OCI-M1 (cell line): ENCODE data around the gene ACY1.
A peak's percentile ranks its signal among the peaks of the same experiment; 100 is the strongest.

Experiments
- DNase-seq: peaks from one replicate; lab custom pipeline; 2025; lab: John Stamatoyannopoulos, UW

Gene ACY1

DNA sequence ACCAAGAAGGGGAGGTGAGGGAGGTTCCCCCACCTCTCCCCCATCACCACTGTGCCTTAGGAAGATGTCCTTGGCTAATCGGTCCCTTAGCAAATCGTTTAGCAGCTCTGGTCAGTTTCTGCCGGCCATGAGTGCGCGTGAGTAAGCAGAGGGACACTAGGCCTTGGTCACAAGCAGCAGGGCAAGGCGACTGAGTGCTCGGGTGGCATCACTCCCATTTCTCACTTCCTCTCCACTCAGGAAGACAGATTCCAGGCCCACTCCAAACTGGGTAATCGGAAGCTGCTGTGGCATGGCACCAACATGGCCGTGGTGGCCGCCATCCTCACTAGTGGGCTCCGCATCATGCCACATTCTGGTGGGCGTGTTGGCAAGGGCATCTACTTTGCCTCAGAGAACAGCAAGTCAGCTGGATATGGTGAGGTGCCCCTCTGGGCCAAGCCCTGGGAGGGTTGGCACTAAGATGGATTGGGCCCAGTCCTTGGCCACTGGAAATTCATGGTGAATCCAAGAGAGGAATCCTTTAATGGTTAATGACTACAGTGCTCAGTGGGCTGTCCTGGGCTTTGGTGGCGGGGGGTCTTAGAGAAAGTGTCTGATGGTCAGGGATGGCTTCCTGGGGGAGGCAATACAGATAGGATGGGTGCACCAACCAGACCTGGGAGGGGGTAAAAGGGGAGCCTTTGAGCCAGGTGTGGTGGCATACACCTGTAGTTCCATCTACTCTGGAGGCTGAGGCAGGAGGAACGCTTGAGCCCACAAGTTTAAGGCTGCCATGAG lies 37.2 kb upstream of the ACY1 start:
- DNase-seq: no peak

GRCh38 chr3:51946796-51947195 lies 36.5 kb upstream of the ACY1 start:
- no peak for DNase-seq

DNA sequence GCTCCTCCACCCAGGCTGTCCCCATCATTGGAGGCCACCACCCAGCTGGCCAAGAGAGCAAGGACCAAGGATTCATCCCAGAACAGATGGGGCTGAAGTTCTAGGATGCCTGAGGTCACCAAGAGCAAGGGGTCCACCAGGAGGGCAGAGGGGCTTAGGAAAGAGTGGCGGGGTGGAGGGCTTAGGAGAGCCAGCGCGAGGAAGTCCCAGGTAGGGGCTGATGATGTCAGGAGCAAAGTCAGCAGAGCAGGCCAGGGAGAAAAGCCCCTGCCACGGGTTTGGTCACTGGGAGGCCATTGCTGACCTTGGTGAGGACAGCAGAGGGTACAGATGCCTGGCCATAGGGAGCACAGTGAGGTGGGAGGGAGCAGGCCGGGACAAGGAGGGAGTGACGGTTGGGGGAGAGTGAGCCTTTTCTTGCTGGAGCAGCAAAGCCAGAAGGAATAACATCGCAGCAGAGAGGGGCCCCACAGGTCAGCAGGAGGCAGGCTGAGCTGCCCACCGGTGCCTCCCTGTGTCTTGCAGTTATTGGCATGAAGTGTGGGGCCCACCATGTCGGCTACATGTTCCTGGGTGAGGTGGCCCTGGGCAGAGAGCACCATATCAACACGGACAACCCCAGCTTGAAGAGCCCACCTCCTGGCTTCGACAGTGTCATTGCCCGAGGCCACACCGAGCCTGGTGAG lies 36.0 kb upstream of the ACY1 start:
- DNase-seq: no peak

DNA sequence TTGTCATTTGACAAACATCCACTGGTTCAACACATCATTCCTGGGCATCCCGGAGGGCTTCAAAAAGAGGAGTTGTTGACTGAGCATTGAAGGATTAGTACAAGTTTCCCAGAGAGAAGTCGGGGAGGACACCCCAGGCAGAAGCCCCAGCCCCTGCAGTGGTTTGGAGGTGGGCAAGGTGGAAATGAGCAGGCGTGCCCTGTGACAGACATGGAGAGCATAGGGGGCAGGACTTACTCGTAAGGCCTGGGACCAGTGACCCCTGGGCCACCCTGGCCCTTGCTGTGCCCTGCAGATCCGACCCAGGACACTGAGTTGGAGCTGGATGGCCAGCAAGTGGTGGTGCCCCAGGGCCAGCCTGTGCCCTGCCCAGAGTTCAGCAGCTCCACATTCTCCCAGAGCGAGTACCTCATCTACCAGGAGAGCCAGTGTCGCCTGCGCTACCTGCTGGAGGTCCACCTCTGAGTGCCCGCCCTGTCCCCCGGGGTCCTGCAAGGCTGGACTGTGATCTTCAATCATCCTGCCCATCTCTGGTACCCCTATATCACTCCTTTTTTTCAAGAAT lies 35.2 kb upstream of the ACY1 start:
- no peak for DNase-seq

DNA sequence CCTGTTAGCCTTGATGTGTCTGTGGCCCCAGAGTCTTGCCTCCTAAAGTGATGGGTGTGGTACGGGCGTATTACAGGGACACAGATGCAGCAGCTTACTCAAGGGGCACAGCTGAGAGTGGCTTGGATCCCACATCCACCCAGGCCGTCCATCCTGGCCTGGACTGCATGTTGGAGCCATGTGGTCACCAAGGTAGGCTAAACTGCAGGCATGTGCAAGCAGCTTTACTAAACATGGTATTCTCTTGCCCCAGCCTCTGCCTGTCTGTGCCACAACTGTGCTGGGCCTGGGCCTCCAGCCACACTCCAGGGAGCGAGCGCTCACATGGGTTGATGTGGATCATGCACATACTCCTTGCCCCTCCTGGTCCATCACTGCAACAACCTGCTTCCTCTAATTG lies 34.2 kb upstream of the ACY1 start:
- no peak for DNase-seq

GRCh38 chr3:51950899-51951298 lies 32.4 kb upstream of the ACY1 start:
- DNase-seq: no peak

GRCh38 chr3:51953445-51953844 lies 29.9 kb upstream of the ACY1 start:
- DNase-seq: peak; percentile 27

GRCh38 chr3:51954105-51954504 lies 29.2 kb upstream of the ACY1 start:
- peak; percentile 35 for DNase-seq

DNA sequence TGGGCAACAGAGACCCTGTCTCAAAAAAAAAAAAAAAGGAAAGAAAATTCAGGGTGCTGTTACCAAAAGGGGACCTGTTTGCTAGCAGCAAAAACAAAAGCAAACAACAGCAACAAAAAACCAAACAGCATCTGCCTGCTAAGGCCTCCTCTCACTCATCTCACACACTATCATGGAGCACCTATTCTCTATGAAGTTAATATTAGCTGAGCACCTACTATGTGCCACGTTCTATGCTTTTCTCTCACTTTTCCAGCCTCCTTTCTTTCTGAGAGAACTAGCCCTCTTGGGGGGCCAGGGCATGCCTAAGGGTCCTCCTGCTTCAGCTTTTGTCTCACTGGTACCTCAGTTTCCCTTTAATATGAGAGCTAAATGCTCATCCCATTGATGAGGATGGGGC lies 28.6 kb upstream of the ACY1 start:
- DNase-seq: no peak

- no peak for DNase-seq
Observed at GRCh38 chr3:51955175-51955892, 28.0 kb upstream of the ACY1 start, which contains the start of gene GPR62. Gene GPR62 (plus strand): TSS chr3:51955381. CDS start chr3:51955653, 272 bp downstream.

- no peak for DNase-seq
Observed at GRCh38 chr3:51955893-51956770, 27.2 kb upstream of the ACY1 start.

DNA sequence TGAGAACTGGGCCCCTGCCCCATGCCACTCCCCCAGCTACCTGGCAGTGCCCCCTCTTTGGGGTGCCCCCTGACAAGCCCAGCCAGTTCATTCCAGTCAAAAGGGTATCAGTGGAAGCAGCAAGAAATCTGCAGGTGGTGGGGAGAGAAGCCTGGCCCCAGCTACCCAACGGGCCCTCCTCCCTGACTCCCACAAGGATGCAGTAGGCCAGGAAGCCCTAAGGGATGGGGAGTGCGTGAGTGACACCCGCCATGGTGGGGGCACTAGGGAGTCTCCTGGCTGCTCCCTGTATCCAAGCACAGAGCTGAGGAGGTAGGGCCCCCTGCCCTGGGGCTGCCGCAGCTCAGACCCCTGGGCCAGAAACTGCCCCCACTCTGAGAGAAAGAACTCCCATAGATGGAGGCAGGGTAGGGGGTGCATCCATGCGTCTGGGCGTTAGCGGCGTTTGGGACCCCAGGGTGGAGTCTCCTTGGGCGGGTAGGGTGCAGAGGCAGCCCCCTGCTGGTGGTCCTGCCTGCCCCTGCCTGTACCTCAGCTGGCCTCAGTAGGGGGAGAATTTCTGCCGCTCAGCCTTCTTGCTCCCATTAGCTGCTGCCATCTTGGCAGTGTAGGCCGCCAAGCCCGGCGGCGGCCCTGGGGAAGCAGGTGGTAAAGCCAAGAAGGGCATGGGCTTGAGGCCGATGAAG lies 25.7 kb upstream of the ACY1 start:
- no peak for DNase-seq

DNA sequence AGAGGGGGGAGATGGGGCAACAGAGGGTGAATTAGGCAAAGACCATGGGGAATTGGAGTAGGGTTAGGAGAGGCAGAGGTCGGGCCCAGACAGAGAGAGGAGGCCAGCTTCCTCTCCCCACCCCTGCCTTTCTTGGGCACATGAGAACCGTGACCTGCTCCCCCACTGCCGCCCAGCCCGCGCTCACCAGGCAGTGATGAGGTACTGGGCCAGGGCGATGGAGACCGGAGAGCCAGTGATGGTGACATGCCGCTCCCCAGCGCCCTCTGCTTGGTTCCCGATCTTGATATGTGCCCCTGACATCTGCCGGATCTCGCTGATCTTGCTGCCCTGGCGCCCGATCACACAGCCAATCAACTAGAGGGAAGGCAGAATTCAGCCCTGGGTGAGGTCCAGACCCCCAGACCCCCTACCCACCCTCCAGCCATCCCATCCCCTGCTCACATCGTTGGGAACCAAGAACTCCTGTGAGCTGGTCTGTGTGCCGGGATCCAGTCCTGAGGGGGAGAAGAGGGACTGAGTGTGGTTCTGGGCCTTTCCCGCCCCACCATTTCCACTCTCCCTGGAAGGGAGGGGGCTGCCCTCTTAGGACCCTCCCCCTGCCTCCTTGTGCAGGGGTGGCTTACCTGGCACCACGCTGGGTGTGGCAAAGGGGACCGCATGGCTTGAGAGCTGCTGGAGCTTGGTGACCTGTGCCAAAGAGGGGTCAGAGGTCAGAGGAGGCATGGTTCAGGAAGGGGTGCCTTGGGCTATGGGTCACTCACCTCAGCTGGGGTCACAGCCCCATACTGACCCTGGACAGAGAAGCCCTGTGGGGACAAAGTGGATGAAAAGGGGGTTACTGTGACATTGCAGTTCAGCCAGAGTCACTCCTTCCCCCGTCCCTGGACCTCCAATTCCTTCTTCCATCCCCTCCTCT lies 24.5 kb upstream of the ACY1 start:
- no peak for DNase-seq

GRCh38 chr3:51959651-51960050 lies 23.7 kb upstream of the ACY1 start:
- DNase-seq: no peak

DNA sequence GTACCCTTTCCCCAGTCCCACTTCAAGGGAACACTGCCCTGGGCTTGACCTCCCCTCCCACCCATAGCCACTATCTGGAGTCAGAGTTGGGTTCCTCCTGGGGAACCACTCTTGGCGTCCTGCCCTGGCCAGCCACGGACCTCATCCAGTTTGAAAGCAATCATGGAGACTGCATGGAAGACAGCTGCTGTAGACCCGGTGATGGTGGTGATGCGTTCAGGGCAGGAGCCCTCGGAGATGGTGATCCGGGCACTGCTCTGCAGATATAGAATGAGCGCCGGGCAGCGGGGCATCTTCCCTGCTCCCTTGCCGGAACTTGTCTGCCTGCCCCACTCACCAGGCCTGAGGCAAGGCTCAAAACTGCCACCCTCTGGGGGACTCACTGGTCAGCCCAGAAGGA lies 22.9 kb upstream of the ACY1 start:
- DNase-seq: no peak

- DNase-seq: no peak
Observed at GRCh38 chr3:51961011-51961410, 22.3 kb upstream of the ACY1 start.

GRCh38 chr3:51961602-51962569 lies 21.4 kb upstream of the ACY1 start:
- no peak for DNase-seq

DNA sequence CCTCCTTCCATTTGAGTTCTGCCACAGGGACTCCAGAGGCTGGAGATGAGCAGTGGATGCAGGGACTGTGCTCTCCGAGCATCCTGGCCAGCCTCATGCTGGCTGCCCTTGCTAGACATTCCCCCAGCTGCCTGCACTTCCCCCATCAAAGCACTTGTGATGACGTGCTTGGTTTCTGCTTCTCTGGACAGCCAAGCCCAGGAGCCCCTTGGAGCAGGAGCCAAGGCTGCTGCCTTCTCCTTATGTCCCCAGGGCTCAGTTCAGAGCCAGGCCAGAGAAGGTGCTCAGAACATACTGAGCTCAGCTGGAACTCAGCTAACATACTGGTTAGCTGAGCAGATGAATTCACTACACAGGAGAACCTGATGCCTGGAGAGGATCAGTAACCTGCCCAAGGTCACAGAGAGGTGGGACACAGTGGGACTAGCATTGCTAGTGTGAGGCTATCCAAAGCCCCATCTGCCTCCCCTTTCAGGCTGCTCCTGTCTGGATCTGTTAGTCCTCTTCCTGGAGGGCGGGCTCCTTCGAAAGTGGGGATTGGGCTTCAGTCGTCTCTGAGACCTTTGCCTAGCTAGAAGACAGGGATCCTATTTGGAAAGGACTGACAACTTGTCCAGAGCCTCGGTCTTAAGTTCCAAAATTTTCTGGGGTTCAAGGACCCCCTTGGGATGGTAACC lies 20.3 kb upstream of the ACY1 start:
- no peak for DNase-seq
